Chondrocyte (in vitro differentiated cells): ENCODE results near the gene KPNA3. TPM values are rescaled to one million over a fixed set of nuclear protein-coding genes. Genes with fewer than 3 reads are reported as not detected.
A peak's percentile ranks its signal among the peaks of the same experiment; 100 is the strongest.

Experiments used
- DNase-seq: peaks from one replicate; pipeline ENCODE4 v3.0.0; 2021; ENCODE audit warnings: mixed read lengths, low spot score
- H3K27ac Mint-ChIP-seq: one replicate; pipeline ENCODE4 v1.8.0; 2021; ENCODE audit warnings: mild to moderate bottlenecking, moderate library complexity, mixed read lengths; ENCODE audit not compliant: unreplicated experiment
- H3K27me3 Mint-ChIP-seq: 2 replicates; pipeline ENCODE4 v1.8.0; 2021; ENCODE audit warnings: low read depth, mixed read lengths
- H3K36me3 Mint-ChIP-seq: 2 replicates; pipeline ENCODE4 v1.8.0; 2021; ENCODE audit warnings: low read depth, mixed read lengths
- H3K4me1 Mint-ChIP-seq: 2 replicates; pipeline ENCODE4 v1.8.0; 2021; ENCODE audit warnings: low read depth, mild to moderate bottlenecking, mixed read lengths
- H3K4me3 Mint-ChIP-seq: one replicate; pipeline ENCODE4 v1.8.0; 2021; ENCODE audit warnings: mild to moderate bottlenecking, moderate library complexity, mixed read lengths; ENCODE audit not compliant: unreplicated experiment
- H3K9me3 Mint-ChIP-seq: 2 replicates; pipeline ENCODE4 v1.8.0; 2021; ENCODE audit warnings: low read depth, mixed read lengths
- total RNA-seq: library from RNA; stranded (reverse); gene quantifications from 3 replicates; pipeline ENCODE4 v1.2.1, GENCODE V29; 2021
- TF ChIP-seq, protein P1 (sequence below): fragments of 200-600 bp; sonication (generic); IDR thresholded peaks from 2 replicates; pipeline ENCODE4 v1.5.0; 2021; ENCODE audit warnings: antibody characterized with exemption, mild to moderate bottlenecking, moderate library complexity

KPNA3 gene
- total RNA-seq, 1 donor from 2014 or later: 54.6 TPM

DNA sequence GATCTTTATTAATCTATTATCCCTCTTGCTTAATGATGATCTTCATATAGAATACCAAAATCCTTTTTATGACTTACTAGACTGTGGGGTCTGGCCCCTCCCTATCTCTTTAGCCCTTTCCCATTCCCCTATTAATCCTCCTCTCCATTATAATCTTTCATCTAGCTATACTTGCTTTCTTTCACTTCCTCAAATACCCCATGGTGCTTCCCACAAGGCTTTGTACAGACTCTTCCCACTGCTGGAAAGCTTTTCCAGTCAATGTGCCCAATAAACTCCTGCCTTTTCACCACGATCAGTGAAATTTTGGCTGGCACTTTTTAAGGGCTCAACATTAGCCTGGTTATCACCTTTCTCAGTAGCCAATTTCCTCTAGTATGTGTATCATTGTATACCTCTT is 98.0 kb downstream of the KPNA3 start:
- TF ChIP-seq, protein P1, sequence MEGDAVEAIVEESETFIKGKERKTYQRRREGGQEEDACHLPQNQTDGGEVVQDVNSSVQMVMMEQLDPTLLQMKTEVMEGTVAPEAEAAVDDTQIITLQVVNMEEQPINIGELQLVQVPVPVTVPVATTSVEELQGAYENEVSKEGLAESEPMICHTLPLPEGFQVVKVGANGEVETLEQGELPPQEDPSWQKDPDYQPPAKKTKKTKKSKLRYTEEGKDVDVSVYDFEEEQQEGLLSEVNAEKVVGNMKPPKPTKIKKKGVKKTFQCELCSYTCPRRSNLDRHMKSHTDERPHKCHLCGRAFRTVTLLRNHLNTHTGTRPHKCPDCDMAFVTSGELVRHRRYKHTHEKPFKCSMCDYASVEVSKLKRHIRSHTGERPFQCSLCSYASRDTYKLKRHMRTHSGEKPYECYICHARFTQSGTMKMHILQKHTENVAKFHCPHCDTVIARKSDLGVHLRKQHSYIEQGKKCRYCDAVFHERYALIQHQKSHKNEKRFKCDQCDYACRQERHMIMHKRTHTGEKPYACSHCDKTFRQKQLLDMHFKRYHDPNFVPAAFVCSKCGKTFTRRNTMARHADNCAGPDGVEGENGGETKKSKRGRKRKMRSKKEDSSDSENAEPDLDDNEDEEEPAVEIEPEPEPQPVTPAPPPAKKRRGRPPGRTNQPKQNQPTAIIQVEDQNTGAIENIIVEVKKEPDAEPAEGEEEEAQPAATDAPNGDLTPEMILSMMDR: no peak
- peaks cover 36% of the 10 kb centered on the region for H3K4me1 Mint-ChIP-seq
- no peaks in the 10 kb centered on the region for H3K27me3 Mint-ChIP-seq
- H3K27ac Mint-ChIP-seq: no peak overlapping the region
- H3K4me3 Mint-ChIP-seq: no peak overlapping the region
- H3K9me3 Mint-ChIP-seq: no peaks in the 10 kb centered on the region
- peaks cover 9% of the 10 kb centered on the region for H3K36me3 Mint-ChIP-seq
- no peak for DNase-seq

DNA sequence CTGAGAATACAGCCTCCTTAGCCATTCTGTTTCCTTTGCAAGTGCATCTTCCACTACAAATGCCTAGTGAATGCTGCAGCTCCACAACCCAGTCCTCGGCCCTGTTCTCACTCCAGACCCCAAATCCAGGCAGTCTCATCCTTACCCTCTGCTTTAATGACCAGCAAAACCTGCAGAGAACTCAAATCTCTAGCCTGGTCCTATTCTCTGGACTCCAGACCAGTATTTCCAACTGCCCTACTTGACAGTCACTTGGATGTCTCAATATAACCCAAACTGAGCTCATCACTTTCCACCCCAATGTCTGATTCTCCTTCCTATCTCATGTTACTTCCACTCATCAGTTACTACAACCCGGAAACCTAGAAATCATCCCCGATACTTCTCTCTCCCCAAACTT is 98.6 kb downstream of the KPNA3 start:
- H3K4me3 Mint-ChIP-seq: no peak overlapping the region
- H3K27me3 Mint-ChIP-seq: no peaks in the 10 kb centered on the region
- H3K9me3 Mint-ChIP-seq: no peaks in the 10 kb centered on the region
- TF ChIP-seq, protein P1: no peak
- H3K4me1 Mint-ChIP-seq: peaks cover 36% of the 10 kb centered on the region
- H3K27ac Mint-ChIP-seq: peak overlapping the region; percentile 62
- no peak for DNase-seq
- H3K36me3 Mint-ChIP-seq: peaks cover 8% of the 10 kb centered on the region

DNA sequence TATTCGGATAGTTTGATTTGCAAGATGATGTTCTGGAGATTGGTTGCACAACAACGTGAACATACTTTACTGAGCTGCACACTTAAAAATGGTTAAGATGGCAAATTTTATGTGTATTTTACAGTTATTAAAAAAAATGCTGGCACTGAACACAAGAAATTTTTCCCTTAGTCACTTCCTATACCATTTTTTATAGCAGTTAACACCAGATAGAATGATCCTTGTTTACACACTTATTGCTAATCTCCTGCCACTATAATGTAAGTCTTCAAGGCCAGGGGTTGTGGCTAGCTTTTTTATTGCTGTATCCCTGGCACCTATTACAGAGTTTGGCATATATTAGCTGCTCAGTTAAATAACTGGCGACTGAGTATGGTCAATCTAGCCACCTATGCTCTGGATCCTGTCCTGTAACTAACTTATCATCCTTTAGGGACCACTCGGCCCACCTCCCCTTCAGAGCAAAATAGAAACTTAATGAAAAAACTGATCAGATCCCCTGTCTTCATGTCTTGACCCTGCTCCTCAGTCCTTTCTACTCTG is 99.2 kb downstream of the KPNA3 start:
- DNase-seq: no peak
- Mint-ChIP-seq H3K27ac (peak overlapping the region; percentile 62), H3K4me3 (no peak overlapping the region), H3K9me3 (no peaks in the 10 kb centered on the region), H3K27me3 (no peaks in the 10 kb centered on the region), H3K4me1 (peaks cover 36% of the 10 kb centered on the region), H3K36me3 (peaks cover 4% of the 10 kb centered on the region)
- TF ChIP-seq, protein P1: no peak

DNA sequence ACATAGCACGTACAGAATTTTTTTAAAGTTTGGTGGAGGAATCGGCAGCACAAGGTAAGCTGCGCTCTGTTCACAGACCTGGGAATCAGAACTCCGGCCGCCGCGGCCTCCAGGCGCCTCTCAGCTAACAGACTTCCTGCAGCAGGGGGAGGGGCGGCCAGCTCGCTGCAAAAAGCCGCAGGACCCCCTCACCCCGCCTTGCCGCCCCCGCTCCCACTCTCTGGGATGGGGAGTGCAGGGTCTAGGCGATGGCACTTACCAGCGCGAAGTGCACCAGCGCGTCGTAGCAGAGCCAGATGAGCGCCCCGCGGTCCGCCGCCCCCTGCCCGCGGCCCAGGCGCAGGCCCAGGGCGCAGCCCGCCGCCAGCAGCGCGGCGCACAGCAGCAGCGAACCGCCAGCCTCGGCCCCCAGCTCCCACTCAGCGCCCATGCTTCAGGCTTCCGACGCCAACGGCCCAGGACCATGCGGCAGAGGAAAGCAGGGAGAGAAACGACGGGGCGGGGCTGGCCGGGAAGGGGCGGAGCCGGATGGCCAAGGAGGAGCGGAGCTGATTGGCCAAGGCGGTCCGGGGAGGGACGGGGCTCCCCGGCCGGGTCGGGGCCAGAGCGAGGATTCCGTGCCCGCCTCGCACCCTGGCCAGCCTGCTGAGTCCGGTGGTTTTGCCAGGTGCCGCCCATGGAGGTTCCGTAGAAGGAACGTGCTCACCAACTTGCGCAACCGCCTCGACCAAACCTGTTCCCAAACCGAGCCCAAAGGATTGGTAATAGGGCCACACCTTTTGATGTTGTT is 101.3 kb downstream of the KPNA3 start, which contains the start of gene EBPL:
Gene EBPL, minus strand, starts transcription at position 492 of the 790 bp plus-strand sequence. Its CDS starts 62 bp downstream, at position 430.
- H3K27me3 Mint-ChIP-seq: no peaks in the 10 kb centered on the region
- H3K4me3 Mint-ChIP-seq: peak within 1 kb of the TSS; percentile 77
- H3K27ac Mint-ChIP-seq: peak within 1 kb of the TSS; percentile 85
- DNase-seq: peak; percentile 97
- H3K36me3 Mint-ChIP-seq: peaks cover 6% of the 10 kb centered on the region
- peaks cover 36% of the 10 kb centered on the region for H3K4me1 Mint-ChIP-seq
- TF ChIP-seq, protein P1: no peak
- no peaks in the 10 kb centered on the region for H3K9me3 Mint-ChIP-seq

DNA sequence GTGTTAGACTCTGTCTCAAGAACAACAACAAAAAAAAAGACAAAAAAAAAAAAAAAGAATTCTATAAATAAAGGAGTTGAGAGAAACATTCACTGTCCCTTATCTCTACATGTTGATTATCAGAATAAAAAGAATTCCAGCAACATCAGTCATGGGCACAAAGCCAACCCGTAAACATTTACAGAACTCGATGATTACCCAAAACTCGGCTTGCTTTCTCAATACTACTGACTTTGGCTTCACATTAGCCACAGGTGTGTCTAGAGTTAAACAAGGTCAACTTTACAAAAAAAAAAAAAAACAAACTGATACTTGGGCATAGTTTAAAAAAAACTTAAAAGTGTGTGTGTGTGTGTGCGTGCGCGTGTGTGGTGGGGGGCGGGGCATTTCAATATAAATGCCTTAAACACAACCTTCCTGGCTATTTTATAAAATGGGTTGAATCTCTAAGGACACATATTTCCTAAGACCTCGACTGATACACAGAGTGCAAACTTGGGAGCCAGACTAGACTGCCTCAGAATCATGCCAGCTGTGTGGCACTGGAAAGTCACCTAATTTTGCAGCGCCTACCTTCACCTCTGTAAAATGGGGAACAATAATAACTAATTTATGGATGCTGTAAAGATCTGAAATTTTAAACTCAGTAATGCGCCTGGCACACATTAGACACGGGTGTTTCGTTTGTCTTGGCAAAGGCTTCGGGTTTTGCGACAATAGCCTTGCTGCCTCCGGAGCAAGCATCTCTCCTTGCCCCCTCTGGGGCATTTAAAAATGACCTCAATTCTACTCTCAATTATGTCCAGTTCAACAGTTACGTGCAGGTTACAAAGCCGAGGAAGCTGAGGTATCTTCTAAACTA is 102.1 kb downstream of the KPNA3 start:
- H3K9me3 Mint-ChIP-seq: no peaks in the 10 kb centered on the region
- H3K4me1 Mint-ChIP-seq: peaks cover 36% of the 10 kb centered on the region
- TF ChIP-seq, protein P1: no peak
- peak overlapping the region; percentile 77 for H3K4me3 Mint-ChIP-seq
- no peak for DNase-seq
- H3K27me3 Mint-ChIP-seq: no peaks in the 10 kb centered on the region
- peak overlapping the region; percentile 85 for H3K27ac Mint-ChIP-seq
- peaks cover 6% of the 10 kb centered on the region for H3K36me3 Mint-ChIP-seq
